Panc1 (cell line): ENCODE data around the gene DOK6. TPM values are rescaled to one million over a fixed set of nuclear protein-coding genes. Genes with fewer than 3 reads are reported as not detected.

ENCODE experiments used
- ATAC-seq: fragments of 200-7000 bp; cut with Tn5 transposase; 2 replicates; pipeline ENCODE4 v1.9.1; 2020; ENCODE audit warnings: mild to moderate bottlenecking, moderate library complexity
- BruUV-seq: library from RNA; stranded (reverse); fragments of 400-500 nt; replicated peaks from 2 replicates; lab custom pipeline; 2021; lab: Mats Ljungman, UMichigan
- CTCF ChIA-PET: fragments of 300-600 bp; sonication (Branson Sonifier 250); formaldehyde crosslinking; loops from one replicate; lab custom pipeline; 2022; ENCODE audit warnings: antibody characterized with exemption; lab: Charles Lee
- POLR2A ChIA-PET: fragments of 300-600 bp; sonication (Branson Sonifier 250); formaldehyde crosslinking; loops from one replicate; lab custom pipeline; 2022; ENCODE audit warnings: antibody characterized with exemption; lab: Charles Lee
- DNase-seq: peaks from one replicate; pipeline ENCODE4 v3.0.0-alpha.2; 2010; ENCODE audit warnings: low read depth, low spot score
- H3K27ac ChIP-seq: 2 replicates; pipeline ENCODE4 v1.5.1; 2011; ENCODE audit warnings: mild to moderate bottlenecking, low read length, inconsistent platforms
- H3K27me3 ChIP-seq: fragments of 200-500 bp; sonication (Bioruptor generic); 2 replicates; pipeline ENCODE4 v1.6.0; 2014; ENCODE audit warnings: low read length, inconsistent platforms; ENCODE audit not compliant: control insufficient read depth, insufficient read depth
- H3K36me3 ChIP-seq: fragments of 200-500 bp; sonication (Bioruptor generic); 2 replicates; pipeline ENCODE4 v1.5.1; 2014; ENCODE audit warnings: inconsistent platforms, mild to moderate bottlenecking, low read length, moderate library complexity; ENCODE audit not compliant: control insufficient read depth, insufficient read depth
- H3K4me1 ChIP-seq: 2 replicates; pipeline ENCODE4 v1.5.1; 2011; ENCODE audit warnings: inconsistent platforms, mild to moderate bottlenecking, low read length, moderate library complexity; ENCODE audit not compliant: control insufficient read depth, insufficient read depth
- H3K4me3 ChIP-seq, 2 experiments: 2 replicates each; pipeline ENCODE4 v1.5.1; 2011 to 2012; ENCODE audit warnings: low read depth in 2 of 2, low read length in 2 of 2, mild to moderate bottlenecking in 2 of 2, inconsistent platforms in 1 of 2, moderate library complexity in 1 of 2
- H3K9me3 ChIP-seq: fragments of 200-500 bp; sonication (Bioruptor generic); 2 replicates; pipeline ENCODE4 v1.5.1; 2014; ENCODE audit warnings: low read depth, mild to moderate bottlenecking, inconsistent platforms, low read length, moderate library complexity; ENCODE audit not compliant: control insufficient read depth, insufficient read depth
- POLR2AphosphoS5 ChIP-seq: IDR thresholded peaks from 2 replicates; pipeline ENCODE4 v1.6.1; 2012; ENCODE audit warnings: mild to moderate bottlenecking, low read depth, low read length, moderate library complexity
- REST ChIP-seq, 2 experiments: IDR thresholded peaks; 2 replicates each; pipeline ENCODE4 v1.6.1; 2011 to 2012; ENCODE audit warnings: low read depth in 2 of 2, control low read depth in 1 of 2, low read length in 1 of 2, mild to moderate bottlenecking in 1 of 2, moderate library complexity in 1 of 2; ENCODE audit not compliant: insufficient read depth in 1 of 2
- SIN3A ChIP-seq: IDR thresholded peaks from 2 replicates; pipeline ENCODE4 v1.6.1; 2012; ENCODE audit warnings: low read depth, mild to moderate bottlenecking, low read length, moderate library complexity, borderline replicate concordance; ENCODE audit not compliant: insufficient read depth
- TCF7L2 ChIP-seq: IDR thresholded peaks from 2 replicates; pipeline ENCODE4 v1.6.1; 2011; ENCODE audit warnings: mild to moderate bottlenecking, low read depth, low read length, inconsistent platforms
- in situ Hi-C: cut with HindIII; loops from 2 replicates; pipeline ENCODE4 v1.10.0; 2016; ENCODE audit warnings: low sequenced_read_pairs, low pct_unique_long_range_greater_than_20kb
- intact Hi-C: fragments of 100-400 bp; cut with micrococcal nuclease; formaldehyde crosslinking; loops from one replicate; pipeline ENCODE4 v1.10.0; 2022; ENCODE audit not compliant: unreplicated experiment
- total RNA-seq: library from RNA; stranded (reverse); gene quantifications from one replicate; pipeline ENCODE4 v1.2.1, GENCODE V29; 2021; ENCODE audit not compliant: unreplicated experiment
- TF ChIP-seq, protein P1 (sequence below): fragments of 450-650 bp; IDR thresholded peaks from 2 replicates; pipeline ENCODE4 v1.5.1; 2017; ENCODE audit warnings: mild to moderate bottlenecking

Gene DOK6
- total RNA-seq, 1 experiment from 2014 or later: not detected

- Histone ChIP-seq H3K36me3 (no peaks in the 10 kb centered on the region), H3K27me3 (no peaks in the 10 kb centered on the region), H3K4me3 (no peak overlapping the region), H3K27ac (no peak overlapping the region), H3K4me1 (no peaks in the 10 kb centered on the region), H3K9me3 (no peaks in the 10 kb centered on the region)
- in situ Hi-C loops: no loop called here
- no TSS peak for BruUV-seq
- intact Hi-C loops: no loop called here
- TF ChIP-seq REST (IDR thresholded peaks at IDR 0.05; ENCODE audit: insufficient read depth in 1 of 2, low read depth in 2 of 2, low read length in 1 of 2): no peak
- TF ChIP-seq SIN3A: no peak
- TF ChIP-seq, protein P1, sequence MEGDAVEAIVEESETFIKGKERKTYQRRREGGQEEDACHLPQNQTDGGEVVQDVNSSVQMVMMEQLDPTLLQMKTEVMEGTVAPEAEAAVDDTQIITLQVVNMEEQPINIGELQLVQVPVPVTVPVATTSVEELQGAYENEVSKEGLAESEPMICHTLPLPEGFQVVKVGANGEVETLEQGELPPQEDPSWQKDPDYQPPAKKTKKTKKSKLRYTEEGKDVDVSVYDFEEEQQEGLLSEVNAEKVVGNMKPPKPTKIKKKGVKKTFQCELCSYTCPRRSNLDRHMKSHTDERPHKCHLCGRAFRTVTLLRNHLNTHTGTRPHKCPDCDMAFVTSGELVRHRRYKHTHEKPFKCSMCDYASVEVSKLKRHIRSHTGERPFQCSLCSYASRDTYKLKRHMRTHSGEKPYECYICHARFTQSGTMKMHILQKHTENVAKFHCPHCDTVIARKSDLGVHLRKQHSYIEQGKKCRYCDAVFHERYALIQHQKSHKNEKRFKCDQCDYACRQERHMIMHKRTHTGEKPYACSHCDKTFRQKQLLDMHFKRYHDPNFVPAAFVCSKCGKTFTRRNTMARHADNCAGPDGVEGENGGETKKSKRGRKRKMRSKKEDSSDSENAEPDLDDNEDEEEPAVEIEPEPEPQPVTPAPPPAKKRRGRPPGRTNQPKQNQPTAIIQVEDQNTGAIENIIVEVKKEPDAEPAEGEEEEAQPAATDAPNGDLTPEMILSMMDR: no peak
- TF ChIP-seq TCF7L2: no peak
- no peak for TF ChIP-seq POLR2AphosphoS5
- ATAC-seq (no peak), DNase-seq (no peak)
- ChIA-PET CTCF (no interaction called here), POLR2A (no interaction called here)
Observed at GRCh38 chr18:69718912-69719547, 318.3 kb downstream of the DOK6 start.

- DNase-seq (no peak), ATAC-seq (no peak)
- ChIA-PET CTCF (no interaction called here), POLR2A (no interaction called here)
- in situ Hi-C loops (no loop called here), intact Hi-C loops (no loop called here)
- H3K27me3 ChIP-seq: no peaks in the 10 kb centered on the region
- H3K4me1 ChIP-seq: no peaks in the 10 kb centered on the region
- BruUV-seq: no TSS peak
- H3K4me3 ChIP-seq: no peak overlapping the region
- H3K36me3 ChIP-seq: no peaks in the 10 kb centered on the region
- no peak overlapping the region for H3K27ac ChIP-seq
- no peak for TF ChIP-seq SIN3A
- no peak for TF ChIP-seq REST (IDR thresholded peaks at IDR 0.05; ENCODE audit: insufficient read depth in 1 of 2, low read depth in 2 of 2, low read length in 1 of 2)
- TF ChIP-seq POLR2AphosphoS5: no peak
- TF ChIP-seq TCF7L2: no peak
- TF ChIP-seq, protein P1: no peak
- H3K9me3 ChIP-seq: no peaks in the 10 kb centered on the region
Observed at GRCh38 chr18:69720422-69720821, 319.7 kb downstream of the DOK6 start.
